GM18870 (cell line): ENCODE measurements around the gene GALNT10.

ENCODE experiments used
- ATAC-seq: cut with Tn5 transposase; IDR thresholded peaks from one replicate; pipeline ENCODE4 v1.9.1; 2021; ENCODE audit warnings: moderate library complexity; ENCODE audit not compliant: unreplicated experiment

The GALNT10 gene

GRCh38 chr5:154428208-154428607 is 237.7 kb downstream of the GALNT10 start:
- no peak for ATAC-seq

- no peak for ATAC-seq
Measured at GRCh38 chr5:154429341-154429740, 238.8 kb downstream of the GALNT10 start.

GRCh38 chr5:154430466-154430865 is 239.9 kb downstream of the GALNT10 start:
- ATAC-seq: no peak

GRCh38 chr5:154430961-154431630 is 240.6 kb downstream of the GALNT10 start:
- no peak for ATAC-seq

- no peak for ATAC-seq
Measured at GRCh38 chr5:154435226-154435625, 244.7 kb downstream of the GALNT10 start.

- ATAC-seq: no peak
Measured at GRCh38 chr5:154437281-154437965, 246.9 kb downstream of the GALNT10 start.

- ATAC-seq: no peak
Measured at GRCh38 chr5:154440540-154440939, 250.0 kb downstream of the GALNT10 start.

GRCh38 chr5:154442801-154443200 is 252.3 kb downstream of the GALNT10 start:
- ATAC-seq: no peak

- ATAC-seq: no peak
Measured at GRCh38 chr5:154444556-154445421, 254.3 kb downstream of the GALNT10 start.

- ATAC-seq: peak; percentile 90
Measured at GRCh38 chr5:154445422-154446194, 255.1 kb downstream of the GALNT10 start, which contains the start of gene SAP30L. Gene SAP30L, plus strand, starts transcription at chr5:154445997. Its CDS starts 608 bp downstream, at chr5:154446605.

- ATAC-seq: peak; percentile 0
Measured at GRCh38 chr5:154446195-154447088, 255.9 kb downstream of the GALNT10 start.

- no peak for ATAC-seq
Measured at GRCh38 chr5:154447089-154447725, 256.7 kb downstream of the GALNT10 start.

GRCh38 chr5:154449786-154450185 is 259.3 kb downstream of the GALNT10 start:
- no peak for ATAC-seq

GRCh38 chr5:154451957-154452356 is 261.4 kb downstream of the GALNT10 start:
- ATAC-seq: no peak

- no peak for ATAC-seq
Measured at GRCh38 chr5:154455585-154455984, 265.1 kb downstream of the GALNT10 start.

GRCh38 chr5:154456540-154456939 is 266.0 kb downstream of the GALNT10 start:
- no peak for ATAC-seq

- no peak for ATAC-seq
Measured at GRCh38 chr5:154459015-154459414, 268.5 kb downstream of the GALNT10 start.

- no peak for ATAC-seq
Measured at GRCh38 chr5:154460172-154460571, 269.6 kb downstream of the GALNT10 start.

- ATAC-seq: no peak
Measured at GRCh38 chr5:154461531-154461930, 271.0 kb downstream of the GALNT10 start.
